ENCODE data around the gene NPR2. TPM values are rescaled to one million over a fixed set of nuclear protein-coding genes. Genes with fewer than 3 reads are reported as not detected.

The NPR2 gene
- total RNA-seq, 1 donor from 2014 or later = 23.2 TPM

DNA sequence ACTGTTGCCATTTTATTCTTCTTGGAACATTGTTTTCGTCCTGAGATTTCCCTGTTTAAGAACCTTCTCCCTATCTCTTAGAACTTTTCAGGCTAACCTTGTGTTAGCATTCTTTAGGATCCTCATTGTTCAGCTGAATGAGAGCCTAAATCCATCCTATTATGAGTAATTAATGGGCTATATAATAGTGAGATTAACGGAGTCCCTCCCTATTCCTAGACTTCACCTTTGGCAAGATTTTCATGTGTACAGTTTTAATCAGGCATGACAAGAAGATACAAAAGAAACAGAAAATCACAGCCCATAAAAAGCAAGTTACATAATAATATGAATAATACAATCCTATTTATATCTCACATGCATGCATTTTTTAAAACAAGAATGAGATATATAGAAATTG is 28.2 kb upstream of the NPR2 start:
- DNase-seq (ENCODE audit: low spot score) = no peak

DNA sequence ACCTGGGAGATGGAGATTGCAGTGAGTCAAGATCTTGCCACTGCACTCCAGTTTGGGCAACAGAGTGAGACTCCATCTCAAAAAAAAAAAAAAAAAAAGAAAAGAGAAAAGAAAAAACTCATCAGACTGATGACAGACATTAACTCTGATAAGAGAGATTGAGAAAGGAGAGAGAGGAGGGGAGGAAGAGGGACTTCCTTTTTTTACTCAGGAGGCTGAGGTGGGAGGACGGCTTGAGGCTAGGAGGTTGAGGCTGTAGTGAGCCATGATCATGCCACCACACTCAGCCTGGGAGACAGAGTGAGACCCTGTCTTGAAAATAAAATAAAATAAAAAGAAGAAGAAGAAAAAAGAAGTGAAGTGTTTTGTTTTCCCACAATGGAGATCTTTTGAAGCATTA is 27.6 kb upstream of the NPR2 start:
- DNase-seq (ENCODE audit: low spot score) = no peak

GRCh38 chr9:35766997-35767396 is 24.4 kb upstream of the NPR2 start:
- no peak for DNase-seq (ENCODE audit: low spot score)

GRCh38 chr9:35767458-35767857 is 23.9 kb upstream of the NPR2 start:
- no peak for DNase-seq (ENCODE audit: low spot score)

- DNase-seq (ENCODE audit: low spot score) = no peak
Observed at GRCh38 chr9:35769763-35770162, 21.6 kb upstream of the NPR2 start.

DNA sequence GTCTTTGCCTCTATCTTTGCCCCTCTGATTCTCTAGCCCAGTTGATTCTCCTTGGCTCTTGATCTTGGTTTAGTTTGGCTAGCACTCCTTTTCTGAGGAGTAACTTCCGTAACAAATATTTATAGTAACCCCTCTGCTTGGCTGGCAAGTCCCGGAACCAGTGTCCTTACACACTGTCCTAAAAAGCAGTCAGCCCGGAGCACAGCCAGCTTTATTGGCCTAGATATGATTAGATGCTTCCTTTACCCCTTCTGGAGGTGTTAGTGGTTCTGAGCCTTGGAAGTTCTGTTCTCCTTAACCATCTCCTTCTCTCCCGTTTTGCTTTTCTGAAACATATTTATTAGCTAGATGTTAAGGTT is 20.3 kb upstream of the NPR2 start:
- DNase-seq (ENCODE audit: low spot score) = no peak

DNA sequence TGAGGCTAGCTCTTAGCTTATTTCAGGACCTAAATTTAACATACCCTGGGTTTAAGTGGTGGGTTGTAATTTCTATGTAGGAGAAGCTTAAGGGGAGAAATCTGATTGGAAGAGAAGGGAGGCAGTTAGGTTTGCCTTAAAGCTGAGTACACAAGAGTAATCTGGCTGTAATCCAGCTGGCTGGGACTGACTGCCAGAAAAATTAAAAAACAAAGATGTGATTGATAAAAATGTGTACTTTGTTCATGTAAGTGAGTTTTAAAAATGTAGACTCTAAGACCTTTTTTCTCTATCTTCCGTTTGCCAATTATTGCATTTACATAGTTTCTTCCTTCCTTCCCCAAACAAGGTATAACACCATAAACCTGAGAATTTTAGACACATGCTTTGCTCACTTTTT is 19.9 kb upstream of the NPR2 start:
- DNase-seq (ENCODE audit: low spot score) = no peak

- no peak for DNase-seq (ENCODE audit: low spot score)
Observed at GRCh38 chr9:35771943-35772342, 19.4 kb upstream of the NPR2 start.

DNA sequence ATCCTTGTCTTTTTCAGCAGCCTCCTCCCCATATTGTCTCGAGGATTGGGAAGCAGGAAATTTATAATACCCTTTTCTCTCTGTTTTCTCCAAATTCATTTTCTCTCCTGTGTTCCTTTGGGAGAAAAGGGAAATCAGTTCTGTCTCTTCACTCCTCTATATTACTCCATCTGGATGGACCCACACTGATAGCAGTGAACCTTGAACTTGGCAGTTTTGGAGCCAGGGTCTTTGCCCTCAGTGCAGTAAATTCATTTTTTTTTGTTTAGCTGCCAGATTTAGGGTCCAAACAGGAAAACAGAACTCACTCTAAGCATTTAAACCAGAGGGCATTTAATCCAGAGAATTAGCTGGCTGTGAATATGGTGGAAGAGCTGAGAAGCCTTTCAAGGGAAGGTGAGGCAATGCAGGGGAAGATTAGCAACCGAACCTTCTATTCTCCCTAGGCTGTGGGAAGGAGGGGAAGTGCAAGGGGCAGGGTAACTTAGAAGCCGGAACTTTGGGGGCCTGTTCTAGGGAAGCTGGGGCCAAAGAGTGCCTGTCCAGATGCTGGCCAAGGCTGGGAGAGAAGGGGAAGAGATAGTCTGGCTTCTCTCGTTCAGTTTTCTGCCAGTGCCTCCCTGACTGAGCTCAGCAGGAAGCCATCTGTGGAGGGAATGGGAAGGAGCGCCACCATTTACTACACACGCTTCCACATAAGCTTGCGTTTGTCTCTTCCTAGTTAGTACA is 16.3 kb upstream of the NPR2 start:
- no peak for DNase-seq (ENCODE audit: low spot score)

- DNase-seq (ENCODE audit: low spot score) = no peak
Observed at GRCh38 chr9:35776018-35776417, 15.4 kb upstream of the NPR2 start.

DNA sequence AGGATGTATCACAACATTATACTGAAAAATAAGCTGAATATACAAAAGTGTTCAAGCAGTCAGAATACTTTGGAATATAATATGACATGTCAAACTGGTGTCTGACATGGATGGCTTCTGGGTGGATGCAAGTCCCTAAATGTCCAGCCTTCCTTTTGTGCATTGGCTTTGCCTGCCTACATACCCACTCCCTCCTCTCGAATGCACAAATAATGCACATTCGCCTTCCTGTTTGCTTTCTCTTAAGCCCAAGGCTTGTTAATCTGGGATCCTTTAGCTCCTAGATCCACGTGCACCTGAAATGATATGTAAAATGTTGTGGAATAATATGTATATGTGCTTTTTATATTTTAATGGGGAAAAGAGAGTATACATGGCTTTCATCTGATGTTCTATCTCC is 12.9 kb upstream of the NPR2 start:
- DNase-seq (ENCODE audit: low spot score) = no peak

DNA sequence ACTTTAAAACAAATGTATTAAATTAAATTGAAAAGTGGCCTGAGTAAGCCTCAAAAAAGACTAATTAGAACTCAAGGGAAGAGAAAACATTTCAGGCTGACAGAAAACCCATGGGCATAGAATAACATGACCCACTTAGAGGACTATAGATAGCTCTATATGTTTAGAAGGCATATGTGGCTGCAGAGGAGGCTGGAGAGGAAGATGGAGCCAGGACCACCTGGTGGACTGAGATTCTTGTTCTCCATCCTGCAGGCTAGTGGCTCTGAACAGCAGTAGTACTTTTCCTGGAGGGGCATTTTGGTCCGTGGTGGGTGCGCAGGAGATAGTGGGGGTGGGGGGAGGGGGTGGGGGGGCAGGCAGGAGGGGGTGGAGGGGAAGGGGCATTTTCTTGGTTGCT is 10.3 kb upstream of the NPR2 start:
- no peak for DNase-seq (ENCODE audit: low spot score)

DNA sequence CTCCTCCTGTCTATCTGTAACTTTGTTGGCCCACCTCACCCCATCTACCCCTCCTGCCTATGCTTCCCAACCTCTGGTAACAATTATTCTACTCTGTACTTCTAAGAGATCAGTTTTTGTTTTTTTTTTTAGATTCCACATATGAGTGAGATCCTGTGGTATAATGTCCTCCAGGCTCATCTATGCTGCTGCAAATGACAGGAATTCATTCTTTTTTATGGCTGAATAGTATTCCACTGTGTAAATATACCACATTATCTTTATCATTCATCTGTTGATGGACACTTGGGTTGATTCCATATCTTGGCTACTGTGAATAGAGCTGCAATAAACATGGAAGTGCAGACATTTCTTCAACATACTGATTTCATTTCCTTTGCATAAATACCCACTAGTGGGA is 8.0 kb upstream of the NPR2 start:
- no peak for DNase-seq (ENCODE audit: low spot score)

- DNase-seq (ENCODE audit: low spot score) = no peak
Observed at GRCh38 chr9:35789541-35789940, 1.9 kb upstream of the NPR2 start.

- no peak for DNase-seq (ENCODE audit: low spot score)
Observed at GRCh38 chr9:35790025-35790384, 1.4 kb upstream of the NPR2 start.

DNA sequence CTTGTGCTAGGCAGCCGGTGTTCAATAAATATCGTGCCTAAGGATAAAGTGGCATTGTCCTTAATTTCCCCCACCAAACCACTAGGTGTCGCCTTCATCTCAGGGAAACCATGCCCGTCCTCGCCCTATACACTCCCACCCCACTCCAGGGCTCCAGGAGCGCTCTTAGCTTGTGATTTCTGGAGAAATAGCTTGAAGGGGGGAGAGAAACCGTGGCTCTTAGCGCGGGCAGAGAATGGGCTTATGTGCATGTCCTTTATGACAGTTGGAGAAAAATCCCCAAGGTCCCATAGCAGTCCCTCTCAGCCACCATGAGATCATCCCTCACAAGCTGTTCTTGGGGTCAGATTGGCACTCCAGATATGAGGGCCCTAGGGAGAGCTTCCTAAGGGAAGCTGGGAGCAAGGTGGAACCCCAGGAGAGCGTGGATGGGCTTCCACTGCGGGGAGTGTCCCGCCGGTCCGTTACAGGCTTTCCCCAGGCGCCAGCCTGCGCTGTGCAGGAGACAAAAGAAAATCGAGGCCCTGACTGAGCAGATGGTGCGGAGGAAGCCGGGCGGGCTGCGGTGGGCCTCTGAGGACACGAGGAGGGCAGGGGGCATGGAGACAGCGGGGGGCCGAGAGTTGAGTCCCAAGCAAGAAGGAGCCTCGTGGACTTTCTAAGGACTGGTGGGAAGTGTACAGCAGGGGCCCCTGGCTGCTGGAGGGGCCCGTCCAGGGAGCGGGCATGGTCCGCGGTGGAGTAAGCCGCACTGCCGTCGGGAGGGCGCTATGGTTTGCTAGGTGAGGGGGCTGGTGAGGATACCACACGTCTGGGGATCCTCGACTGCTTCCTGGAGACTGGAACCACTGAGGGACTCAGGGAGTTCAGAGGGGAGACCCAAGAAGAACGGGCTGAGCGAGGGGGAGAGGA is 750 bp upstream of the NPR2 start:
- DNase-seq (ENCODE audit: low spot score) = no peak

DNA sequence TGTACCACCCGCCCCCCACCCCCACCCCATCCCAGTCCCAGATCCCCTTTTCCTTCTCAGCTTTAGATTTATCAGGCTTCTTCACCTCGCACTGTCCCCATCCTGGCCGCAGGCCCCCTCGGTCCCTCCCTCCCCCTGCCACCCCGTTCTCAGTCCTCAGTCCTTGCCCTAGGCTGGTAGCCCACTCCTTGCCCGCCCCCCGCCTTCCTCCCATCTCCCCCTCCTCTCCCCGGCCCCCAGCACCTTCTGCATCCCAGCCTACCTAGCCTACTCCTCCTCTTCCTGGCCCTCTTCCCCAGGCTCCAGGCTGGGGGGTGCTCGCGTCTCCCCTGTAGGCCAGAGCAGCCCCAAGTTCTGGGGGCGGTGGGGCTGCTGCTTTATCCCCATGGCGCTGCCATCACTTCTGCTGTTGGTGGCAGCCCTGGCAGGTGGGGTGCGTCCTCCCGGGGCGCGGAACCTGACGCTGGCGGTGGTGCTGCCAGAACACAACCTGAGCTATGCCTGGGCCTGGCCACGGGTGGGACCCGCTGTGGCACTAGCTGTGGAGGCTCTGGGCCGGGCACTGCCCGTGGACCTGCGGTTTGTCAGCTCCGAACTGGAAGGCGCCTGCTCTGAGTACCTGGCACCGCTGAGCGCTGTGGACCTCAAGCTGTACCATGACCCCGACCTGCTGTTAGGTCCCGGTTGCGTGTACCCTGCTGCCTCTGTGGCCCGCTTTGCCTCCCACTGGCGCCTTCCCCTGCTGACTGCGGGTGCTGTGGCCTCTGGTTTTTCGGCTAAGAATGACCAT is 828 bp downstream of the NPR2 start:
- DNase-seq (ENCODE audit: low spot score) = no peak

DNA sequence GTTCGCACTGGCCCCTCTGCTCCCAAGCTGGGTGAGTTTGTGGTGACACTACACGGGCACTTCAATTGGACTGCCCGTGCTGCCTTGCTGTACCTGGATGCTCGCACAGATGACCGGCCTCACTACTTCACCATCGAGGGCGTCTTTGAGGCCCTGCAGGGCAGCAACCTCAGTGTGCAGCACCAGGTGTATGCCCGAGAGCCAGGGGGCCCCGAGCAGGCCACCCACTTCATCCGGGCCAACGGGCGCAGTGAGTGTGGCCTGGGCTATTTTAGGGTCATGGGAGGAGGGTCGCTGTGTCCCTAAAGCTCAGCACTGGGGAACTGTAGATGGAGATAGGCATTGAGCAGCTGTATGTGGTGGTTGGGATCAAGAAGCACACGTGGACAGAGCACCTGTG is 1.4 kb downstream of the NPR2 start:
- DNase-seq (ENCODE audit: low spot score) = no peak

DNA sequence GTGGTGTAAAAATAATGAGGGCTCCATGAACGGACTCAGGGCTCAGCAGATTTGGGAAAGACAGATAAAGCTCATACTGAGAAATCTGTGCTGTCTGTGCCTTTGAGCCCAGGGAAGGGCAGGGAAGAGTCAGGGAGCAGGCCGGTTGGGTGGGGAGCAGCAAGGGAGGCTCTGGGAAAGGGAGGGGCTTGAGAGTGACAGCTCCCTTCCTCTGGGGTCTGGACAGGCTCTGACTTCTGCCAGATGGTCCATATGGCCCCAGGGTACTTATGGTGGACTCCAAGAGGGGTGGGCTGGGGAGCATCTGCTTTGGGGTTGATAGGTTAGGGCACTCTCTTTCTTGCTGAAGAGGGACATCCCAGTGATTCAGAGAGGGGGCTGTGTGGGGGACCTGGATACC is 2.1 kb downstream of the NPR2 start:
- no peak for DNase-seq (ENCODE audit: low spot score)

DNA sequence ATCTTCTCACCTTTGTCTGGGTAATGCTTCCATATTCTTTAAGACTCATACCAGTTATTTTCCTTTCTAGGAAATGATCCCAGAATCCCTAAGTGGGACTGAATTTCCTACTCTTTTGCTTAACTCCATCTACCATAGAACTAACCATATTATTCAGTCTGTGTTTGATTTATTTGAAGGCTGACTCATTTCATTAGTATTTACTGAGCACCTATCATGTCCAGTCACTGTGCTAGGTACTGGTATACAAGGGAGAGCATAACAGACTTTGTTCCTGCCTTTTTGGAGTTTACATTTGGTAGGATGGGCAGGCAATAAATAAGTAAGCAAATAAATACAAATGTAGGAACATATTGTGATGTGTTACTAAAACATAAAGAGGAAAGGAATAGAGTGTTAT is 4.3 kb downstream of the NPR2 start:
- no peak for DNase-seq (ENCODE audit: low spot score)

DNA sequence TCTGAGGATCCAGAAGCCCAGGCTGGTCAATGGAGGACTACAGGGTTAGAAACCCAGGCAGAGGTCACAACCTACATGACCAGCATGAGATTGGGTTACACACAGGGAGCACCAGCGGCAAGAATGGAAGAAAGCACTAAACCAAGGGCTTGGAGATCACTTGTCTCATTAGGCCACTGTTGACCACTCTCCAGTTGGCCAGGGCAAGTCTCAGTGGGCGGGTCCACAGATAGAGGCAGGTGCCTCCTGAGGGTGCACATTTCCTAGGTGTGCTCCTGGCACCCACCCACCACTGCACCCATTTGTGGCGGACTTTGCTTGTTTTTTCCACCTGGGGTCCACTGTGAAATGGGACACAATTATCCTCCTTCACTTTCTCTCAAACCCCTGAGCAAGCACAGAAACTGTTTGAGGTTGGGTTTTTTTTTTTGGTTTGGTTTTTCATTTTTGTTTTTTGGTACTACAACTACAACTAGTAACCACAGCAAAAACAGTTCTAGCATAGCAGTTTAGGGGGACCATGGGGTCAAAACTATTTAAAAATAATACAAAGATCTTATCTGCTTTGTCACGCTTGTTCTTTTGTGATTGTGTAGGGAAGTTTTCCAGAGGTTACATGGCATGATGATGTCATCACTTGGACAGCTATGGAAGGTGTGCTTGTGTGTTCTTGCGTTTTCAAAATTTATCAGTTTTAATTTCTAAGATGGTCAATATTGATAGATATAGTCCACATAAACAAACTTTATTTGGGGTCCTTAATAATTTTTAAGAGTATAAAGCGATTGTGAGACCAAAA is 6.1 kb downstream of the NPR2 start:
- no peak for DNase-seq (ENCODE audit: low spot score)
